ENCODE measurements around the gene LYPD3.

GRCh38 chr19:43478323-43478722 is 12.9 kb upstream of the LYPD3 start:
- no peak for TF ChIP-seq TAF1 (IDR thresholded peaks at IDR 0.05; ENCODE audit: borderline replicate concordance, low read depth, low read length)
- no peak for TF ChIP-seq POLR2AphosphoS5 (IDR thresholded peaks at IDR 0.05; ENCODE audit: low read depth, low read length)
- no peak for TF ChIP-seq POLR2A (IDR thresholded peaks at IDR 0.05; ENCODE audit: low read depth, low read length)

Measured in GM12892 (cell line).